HepG2 (cell line): ENCODE measurements around the gene CSRNP3. TPM values are rescaled to one million over a fixed set of nuclear protein-coding genes. Genes with fewer than 3 reads are reported as not detected.

Experiments used
- ATAC-seq: fragments of 200-7000 bp; cut with Tn5 transposase; 3 replicates; pipeline ENCODE4 v1.9.1; 2020; ENCODE audit warnings: mild to moderate bottlenecking, moderate library complexity
- BruUV-seq: library from RNA; stranded (reverse); fragments of 400-500 nt; replicated peaks from 2 replicates; lab custom pipeline; 2021; lab: Mats Ljungman, UMichigan
- CTCF ChIA-PET: fragments of 300-600 bp; formaldehyde crosslinking; extraction: SDS; loops from one replicate; lab custom pipeline; 2021; ENCODE audit warnings: low total read pairs, inconsistent platforms, low intra/inter-chr PET ratio; lab: Yijun Ruan, JAX
- POLR2A ChIA-PET: fragments of 350-600 bp; sonication (Branson Sonifier 250); formaldehyde crosslinking; loops from one replicate; lab custom pipeline; 2020; ENCODE audit warnings: antibody characterized with exemption, inconsistent platforms; lab: Yijun Ruan, JAX
- DNase-seq: peaks from one replicate; pipeline ENCODE4 v3.0.0-alpha.2; 2015; ENCODE audit warnings: low spot score
- FAIRE-seq: peaks from 3 replicates; lab custom pipeline; 2011; peaks lifted over from hg19 to GRCh38; lab: Jason Lieb, UNC
- H2AFZ ChIP-seq: one replicate; pipeline ENCODE4 v1.6.1; 2011; ENCODE audit warnings: low read length, inconsistent platforms
- H3K27ac ChIP-seq: fragments of 300-600 bp; 3 replicates; pipeline ENCODE4 v1.8.0; 2011; ENCODE audit warnings: mixed run types, mild to moderate bottlenecking, mixed read lengths, low read length, inconsistent platforms; ENCODE audit not compliant: insufficient read depth; ENCODE audit errors: extremely low read length
- H3K27me3 ChIP-seq, 2 experiments: fragments of 200-600 bp in 1 of 2; 2 replicates in 1 of 2; 3 replicates in 1 of 2; pipeline versions ENCODE4 v1.6.0 to v1.8.0; 2011; ENCODE audit warnings: low read length in 2 of 2, mild to moderate bottlenecking in 2 of 2, moderate library complexity in 2 of 2, inconsistent platforms in 1 of 2; ENCODE audit not compliant: insufficient read depth in 2 of 2, control insufficient read depth in 1 of 2
- H3K36me3 ChIP-seq, 2 experiments: fragments of 200-600 bp in 1 of 2; replicated peaks in 1 of 2; 2 replicates in 1 of 2; 3 replicates in 1 of 2; pipeline versions ENCODE4 v1.5.1 to v1.8.0; 2011; ENCODE audit warnings: low read length in 2 of 2, inconsistent platforms in 1 of 2; ENCODE audit not compliant: insufficient read depth in 2 of 2, control insufficient read depth in 1 of 2
- H3K4me1 ChIP-seq: 2 replicates; pipeline ENCODE4 v1.5.1; 2012; ENCODE audit warnings: low read length, inconsistent platforms; ENCODE audit not compliant: insufficient read depth
- H3K4me2 ChIP-seq: 2 replicates; pipeline ENCODE4 v1.6.0; 2011; ENCODE audit warnings: low read depth, low read length, inconsistent platforms
- H3K4me3 ChIP-seq, 3 experiments: fragments of 200-600 bp in 1 of 3; sonication (generic), shearing (Covaris generic) in 1 of 3; replicated peaks in 1 of 3; 2 replicates each; pipeline ENCODE4 v1.5.1; 2011 to 2016; ENCODE audit warnings: low read length in 3 of 3, inconsistent platforms in 2 of 3, low read depth in 2 of 3, mild to moderate bottlenecking in 2 of 3, control low read depth in 1 of 3, mixed read lengths in 1 of 3; ENCODE audit not compliant: insufficient read depth in 1 of 3
- H3K79me2 ChIP-seq: one replicate; pipeline ENCODE4 v1.6.1; 2011; ENCODE audit warnings: low read length, inconsistent platforms; ENCODE audit not compliant: insufficient read depth
- H3K9ac ChIP-seq: 2 replicates; pipeline ENCODE4 v1.6.0; 2011; ENCODE audit warnings: mild to moderate bottlenecking, low read depth, low read length, inconsistent platforms; ENCODE audit not compliant: insufficient read depth
- H3K9me3 ChIP-seq: 2 replicates; pipeline ENCODE4 v1.5.1; 2012; ENCODE audit warnings: mild to moderate bottlenecking, low read length
- H4K20me1 ChIP-seq: 2 replicates; pipeline ENCODE4 v1.6.0; 2011; ENCODE audit warnings: inconsistent platforms, mild to moderate bottlenecking, low read length, moderate library complexity; ENCODE audit not compliant: insufficient read depth
- FOXP1 ChIP-seq, 2 experiments: fragments of 450-650 bp in 1 of 2; IDR thresholded peaks; 2 replicates each; pipeline ENCODE4 v1.6.1; 2017 to 2018; ENCODE audit warnings: antibody characterized with exemption in 1 of 2
- KDM3A ChIP-seq: IDR thresholded peaks from 2 replicates; pipeline ENCODE4 v1.6.1; 2018; ENCODE audit warnings: low read depth, missing compliant biosample characterization
- MYNN ChIP-seq: sonication (generic); formaldehyde crosslinking; IDR thresholded peaks from 2 replicates; pipeline ENCODE4 v1.4.0; 2020; ENCODE audit warnings: mild to moderate bottlenecking, low read depth, missing genetic modification reagents
- RARA ChIP-seq: IDR thresholded peaks from 2 replicates; pipeline ENCODE4 v1.6.1; 2016; ENCODE audit warnings: missing genetic modification reagents, missing compliant biosample characterization
- RARG ChIP-seq: sonication (generic); formaldehyde crosslinking; IDR thresholded peaks from 2 replicates; pipeline ENCODE4 v1.4.0; 2020; ENCODE audit warnings: low read depth, mild to moderate bottlenecking, missing genetic modification reagents
- RFXANK ChIP-seq: IDR thresholded peaks from 2 replicates; pipeline ENCODE4 v1.6.1; 2016
- SIN3B ChIP-seq: fragments of 150-350 bp; IDR thresholded peaks from 2 replicates; pipeline ENCODE4 v1.6.1; 2014; ENCODE audit warnings: low read length
- SIX1 ChIP-seq: sonication (generic); formaldehyde crosslinking; IDR thresholded peaks from 2 replicates; pipeline ENCODE4 v1.4.0; 2020; ENCODE audit warnings: missing genetic modification reagents, borderline replicate concordance
- ZBTB42 ChIP-seq: sonication (generic); formaldehyde crosslinking; IDR thresholded peaks from 2 replicates; pipeline ENCODE4 v1.5.0; 2020; ENCODE audit warnings: mild to moderate bottlenecking, missing genetic modification reagents
- ZC3H4 ChIP-seq: sonication (generic); formaldehyde crosslinking; IDR thresholded peaks from 2 replicates; pipeline ENCODE4 v1.4.0; 2020; ENCODE audit warnings: missing genetic modification reagents, borderline replicate concordance
- WGBS: methylation state at CpG from one replicate; pipeline ENCODE4 v1.1.6; 2017; ENCODE audit warnings: low lambda C conversion rate; 5-methylcytosine and 5-hydroxymethylcytosine counted together
- in situ Hi-C: cut with HindIII; loops from 2 replicates; pipeline ENCODE4 v1.10.0; 2017; ENCODE audit warnings: low pct_unique_long_range_greater_than_20kb; ENCODE audit not compliant: extremely low pct_ligation_motif_present
- intact Hi-C: fragments of 100-400 bp; cut with micrococcal nuclease; formaldehyde crosslinking; loops from one replicate; pipeline ENCODE4 v1.10.0; 2022; ENCODE audit not compliant: unreplicated experiment
- polyA plus RNA-seq, 8 experiments: library from polyadenylated mRNA; depleted of rRNA in 3 of 8; stranded (reverse) in 7 of 8; unstranded in 1 of 8; fragments of >200 nt; fragmentation: Illumina TruSeq in 4 of 8; extraction: Trizol in 4 of 8; gene quantifications; 2 replicates each; pipeline versions ENCODE4 v1.2.1 to v1.2.3, GENCODE V29; 2011 to 2016; ENCODE audit warnings: low read depth in 4 of 8, missing spikeins in 1 of 8, mixed read lengths in 1 of 8; ENCODE audit not compliant: insufficient read depth in 1 of 8
- total RNA-seq, 5 experiments: library from RNA; depleted of rRNA; stranded (reverse); fragments of >200 nt; fragmentation: Illumina TruSeq; extraction: Trizol; gene quantifications; 2 replicates each; pipeline ENCODE4 v1.2.3, GENCODE V29; 2016; ENCODE audit warnings: low read depth in 1 of 5

Gene CSRNP3
- total and polyA plus RNA-seq, 2 of the 13 experiments (the other 11 are each of a cell fraction or from before 2014, with no cell fraction given), result not detected

DNA sequence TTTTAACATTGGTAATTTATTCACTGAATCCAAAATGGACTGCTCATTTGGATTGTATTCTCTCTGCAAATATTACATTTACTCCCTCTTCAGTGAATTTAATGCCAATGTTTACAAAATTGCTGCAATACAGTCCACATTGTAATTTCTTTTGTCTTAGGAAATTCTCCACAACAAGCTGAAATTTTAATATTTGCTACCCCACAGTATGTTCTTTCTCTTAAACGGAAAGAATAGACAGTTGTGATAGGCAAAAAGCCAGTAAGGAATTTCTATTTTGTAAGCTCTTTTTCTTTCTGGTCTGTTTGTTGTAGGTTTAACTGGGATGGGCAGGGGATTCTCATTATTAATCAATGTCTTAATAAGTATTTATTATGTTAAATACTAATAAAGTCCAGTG, 92.0 kb downstream of the CSRNP3 start:
- H4K20me1 ChIP-seq, result no peaks in the 10 kb centered on the region
- no peaks in the 10 kb centered on the region for H3K36me3 ChIP-seq
- H3K4me3 ChIP-seq, result no peak overlapping the region
- in situ Hi-C loops, result no loop called here
- CTCF ChIA-PET, result no interaction called here
- H3K9me3 ChIP-seq, result no peaks in the 10 kb centered on the region
- no peak for DNase-seq
- BruUV-seq, result no TSS peak
- H3K27ac ChIP-seq, result no peak overlapping the region
- no peaks in the 10 kb centered on the region for H3K79me2 ChIP-seq
- H3K27me3 ChIP-seq, result no peaks in the 10 kb centered on the region
- ATAC-seq, result no peak
- H3K4me2 ChIP-seq, result no peak overlapping the region
- no peak for FAIRE-seq
- H3K9ac ChIP-seq, result no peak overlapping the region
- TF ChIP-seq FOXP1 (IDR thresholded peaks at IDR 0.05) (no peak), FOXP1 (CRISPR knock-in tag; IDR thresholded peaks at IDR 0.05) (no peak), SIN3B (no peak), SIX1 (CRISPR knock-in tag) (no peak), ZC3H4 (CRISPR knock-in tag) (no peak), RARA (CRISPR knock-in tag) (no peak), KDM3A (CRISPR knock-in tag) (no peak), RFXANK (CRISPR knock-in tag) (no peak), RARG (CRISPR knock-in tag) (no peak), ZBTB42 (CRISPR knock-in tag) (no peak)
- TF ChIP-seq, all 625 proteins: peak for 0
- Histone ChIP-seq H2AFZ (no peak overlapping the region), H3K4me1 (no peaks in the 10 kb centered on the region)
- intact Hi-C loops, result no loop called here
- WGBS, result 20% methylated on average over 1 of the region's 1 CpG
- POLR2A ChIA-PET, result no interaction called here

DNA sequence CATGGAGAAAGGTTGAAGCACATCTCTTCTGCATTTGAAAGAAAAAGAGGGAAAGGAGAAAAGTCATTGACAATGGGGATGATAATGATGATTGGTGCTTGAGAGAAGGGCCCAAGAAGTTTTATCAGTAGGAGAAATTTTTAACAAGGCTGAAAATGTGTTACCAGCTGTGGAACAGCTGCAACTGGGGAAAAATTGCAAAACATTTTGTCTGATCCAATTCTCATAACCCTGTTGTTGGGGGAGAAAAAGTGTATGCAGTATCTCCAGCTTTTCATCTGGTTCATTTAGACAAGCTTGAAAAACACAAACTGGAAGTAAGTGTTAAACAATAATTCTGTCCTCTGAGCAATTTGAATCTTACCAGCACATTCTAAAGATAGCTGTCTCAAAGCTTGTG, 92.7 kb downstream of the CSRNP3 start:
- H3K9ac ChIP-seq, result no peak overlapping the region
- CTCF ChIA-PET, result no interaction called here
- H4K20me1 ChIP-seq, result no peaks in the 10 kb centered on the region
- H3K9me3 ChIP-seq, result no peaks in the 10 kb centered on the region
- DNase-seq (no peak), FAIRE-seq (no peak)
- H3K36me3 ChIP-seq, result no peaks in the 10 kb centered on the region
- H3K27me3 ChIP-seq, result no peaks in the 10 kb centered on the region
- no peaks in the 10 kb centered on the region for H3K79me2 ChIP-seq
- in situ Hi-C loops, result no loop called here
- no peak overlapping the region for H3K4me3 ChIP-seq
- no peak overlapping the region for H3K4me2 ChIP-seq
- TF ChIP-seq MYNN (CRISPR knock-in tag), result no peak
- TF ChIP-seq, all 625 proteins: peak for 0
- no TSS peak for BruUV-seq
- no peak overlapping the region for H2AFZ ChIP-seq
- POLR2A ChIA-PET, result no interaction called here
- no peak for ATAC-seq
- intact Hi-C loops, result no loop called here
- no peak overlapping the region for H3K27ac ChIP-seq
- no peaks in the 10 kb centered on the region for H3K4me1 ChIP-seq
